GM18907 (cell line): ENCODE results near the gene MAP2K4.

Experiments
- ATAC-seq: cut with Tn5 transposase; IDR thresholded peaks from one replicate; pipeline ENCODE4 v1.9.1; 2021; ENCODE audit warnings: mild to moderate bottlenecking, moderate library complexity; ENCODE audit not compliant: unreplicated experiment

Gene MAP2K4

DNA sequence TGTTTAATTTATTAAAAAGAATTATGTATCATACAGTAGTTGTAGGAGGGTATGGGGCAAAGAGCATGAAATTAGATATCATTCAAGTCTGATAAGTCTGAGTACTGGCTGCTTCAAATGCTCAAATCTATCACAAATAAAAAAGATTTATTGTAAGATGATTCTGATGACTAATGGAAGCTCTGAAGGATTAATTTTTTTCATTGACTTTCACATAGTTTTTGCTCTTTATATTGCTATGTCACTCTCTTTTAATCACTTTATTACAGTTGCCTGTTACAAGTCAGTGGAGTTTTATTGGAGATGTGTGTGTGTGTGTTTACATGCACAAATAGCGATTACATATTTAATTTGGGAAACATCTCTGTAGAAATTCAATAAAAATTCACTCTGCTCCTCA, 15.0 kb downstream of the MAP2K4 start:
- ATAC-seq = no peak

DNA sequence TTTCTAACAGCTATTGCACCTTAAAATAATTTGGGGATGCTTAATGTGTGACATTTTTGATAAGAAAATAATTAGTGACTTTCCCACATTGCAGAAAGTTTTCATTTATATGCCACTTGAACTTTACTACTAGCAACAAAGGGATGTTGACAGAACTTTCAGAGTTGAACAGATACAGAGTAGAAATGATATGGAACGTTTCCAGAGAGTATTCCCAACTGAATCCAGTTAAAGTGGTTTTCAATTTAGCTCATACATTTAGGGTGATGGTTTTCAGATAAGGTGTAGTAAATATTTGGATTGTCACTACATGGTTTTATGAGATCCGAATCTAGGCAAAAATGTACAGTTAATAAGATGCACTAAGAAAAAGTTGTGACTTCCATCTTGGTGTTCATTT, 17.3 kb downstream of the MAP2K4 start:
- ATAC-seq = no peak

DNA sequence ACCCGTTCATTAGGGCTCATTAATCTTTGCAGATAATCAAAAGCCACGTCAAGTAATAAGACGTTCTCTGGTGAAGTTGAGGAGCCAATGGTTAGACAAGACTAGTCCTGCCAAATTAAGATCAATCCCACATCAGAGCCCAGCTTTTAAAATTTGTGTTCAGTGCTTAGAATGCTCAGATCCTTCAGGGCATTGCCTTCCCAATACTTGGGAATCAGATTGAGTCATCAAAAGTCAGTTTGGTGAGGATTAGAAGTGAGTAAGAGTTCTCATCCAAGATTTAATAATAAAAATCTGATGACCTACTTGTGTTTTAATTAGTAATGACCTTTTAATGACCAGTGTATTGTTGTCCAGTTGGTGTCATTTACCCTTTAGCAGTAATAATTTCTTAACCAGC, 19.8 kb downstream of the MAP2K4 start:
- ATAC-seq = no peak

DNA sequence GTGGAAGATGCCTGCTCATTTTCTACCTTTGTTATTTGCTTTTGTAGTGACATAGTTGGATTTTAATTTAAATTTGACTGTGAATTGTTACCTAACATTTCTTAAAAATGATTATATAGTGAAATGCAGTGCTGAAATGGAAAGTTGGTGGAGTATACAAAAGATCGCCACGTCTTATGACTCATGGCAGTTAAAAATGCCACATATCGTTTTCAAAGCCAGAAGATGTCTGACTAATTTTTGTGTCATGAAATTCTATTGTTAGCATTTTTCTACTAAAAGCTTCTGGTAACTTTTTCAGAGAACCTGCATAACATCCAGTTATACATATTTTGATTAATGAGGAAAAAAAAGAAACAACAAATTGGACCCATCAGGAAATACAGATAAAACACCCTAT, 20.6 kb downstream of the MAP2K4 start:
- ATAC-seq = no peak

GRCh38 chr17:12043702-12044101, 23.0 kb downstream of the MAP2K4 start:
- ATAC-seq = no peak

DNA sequence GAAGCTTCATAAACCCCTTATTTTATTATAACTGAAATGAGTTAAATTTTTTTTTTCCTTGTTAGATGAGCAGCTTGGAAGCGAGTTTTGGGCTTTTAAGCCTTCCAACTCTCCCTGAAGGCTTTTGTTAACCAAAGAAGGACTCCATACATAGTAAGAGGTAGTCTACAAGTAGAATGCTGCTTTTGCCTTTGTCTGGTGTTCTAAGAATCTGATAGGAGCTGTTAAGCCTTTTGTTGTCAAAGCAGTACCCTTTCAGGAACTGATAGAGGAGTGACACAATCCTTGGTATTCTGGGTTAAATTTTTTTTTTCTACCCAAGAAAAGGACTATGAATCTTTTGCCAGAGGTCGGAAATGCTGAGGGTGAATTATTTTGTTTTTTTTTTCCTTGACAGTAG, 26.1 kb downstream of the MAP2K4 start:
- no peak for ATAC-seq

- no peak for ATAC-seq
Observed at GRCh38 chr17:12047681-12048376, 27.2 kb downstream of the MAP2K4 start.

GRCh38 chr17:12048843-12049473, 28.3 kb downstream of the MAP2K4 start:
- no peak for ATAC-seq

- ATAC-seq = no peak
Observed at GRCh38 chr17:12050646-12051225, 30.1 kb downstream of the MAP2K4 start.

- no peak for ATAC-seq
Observed at GRCh38 chr17:12053552-12053951, 32.9 kb downstream of the MAP2K4 start.

DNA sequence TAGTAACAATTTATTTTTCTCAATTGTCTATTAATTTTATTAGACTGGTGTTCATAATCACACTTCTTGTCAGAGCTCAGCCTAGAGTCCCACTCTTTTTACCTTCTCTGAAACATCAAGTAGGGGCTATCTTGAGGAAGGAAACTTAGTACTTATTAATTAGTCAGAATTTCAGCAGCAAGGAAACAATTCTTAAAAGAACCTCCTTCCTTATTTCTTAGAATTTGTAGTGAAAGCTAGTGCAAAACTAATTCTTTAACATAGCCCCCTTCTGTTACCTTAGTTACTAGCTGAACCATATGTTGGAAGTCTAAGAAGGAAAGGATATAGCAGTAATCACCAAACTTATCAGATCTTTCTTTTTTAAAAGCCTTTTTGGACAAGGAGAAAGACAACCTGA, 35.2 kb downstream of the MAP2K4 start:
- no peak for ATAC-seq

- no peak for ATAC-seq
Observed at GRCh38 chr17:12057520-12057919, 36.8 kb downstream of the MAP2K4 start.

GRCh38 chr17:12058535-12058934, 37.9 kb downstream of the MAP2K4 start:
- no peak for ATAC-seq

GRCh38 chr17:12062249-12062648, 41.6 kb downstream of the MAP2K4 start:
- no peak for ATAC-seq

DNA sequence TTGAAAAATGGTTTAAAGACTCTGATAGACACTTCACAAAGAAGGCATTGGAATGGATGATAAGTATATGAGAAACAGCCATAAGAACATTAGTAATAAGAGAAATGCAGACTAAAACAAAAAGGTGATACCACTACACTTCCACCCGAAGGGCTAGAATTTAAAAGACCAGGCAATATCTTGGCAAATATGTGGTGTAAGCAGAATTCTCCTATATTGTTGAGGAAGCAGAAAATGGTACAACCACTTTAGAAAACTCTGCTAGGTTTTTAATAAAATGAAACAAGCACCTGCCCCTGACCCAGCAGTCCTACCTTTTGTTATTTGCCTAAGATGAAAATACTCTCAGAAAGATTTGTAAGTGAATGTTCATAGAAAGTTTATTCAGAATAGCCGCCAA, 43.7 kb downstream of the MAP2K4 start:
- ATAC-seq = no peak

DNA sequence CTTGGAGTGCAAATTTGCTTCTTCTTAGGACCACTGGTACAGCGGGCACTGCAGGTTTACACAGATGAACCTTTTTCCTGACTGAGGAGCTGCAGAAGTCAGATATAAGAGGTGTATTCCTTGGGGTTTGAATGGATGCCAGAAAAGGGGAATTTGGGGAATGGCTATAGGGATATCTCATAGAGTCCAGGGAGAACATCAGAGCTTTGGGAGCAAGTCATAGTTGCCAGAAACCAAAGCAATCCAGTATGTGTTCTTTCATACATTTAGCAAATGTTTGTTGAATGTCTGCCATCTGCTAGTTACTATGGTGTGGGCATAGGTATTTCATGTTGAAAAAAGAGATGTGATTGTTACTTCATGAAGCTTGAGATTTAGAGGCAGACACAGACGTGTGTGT, 46.8 kb downstream of the MAP2K4 start:
- ATAC-seq = no peak

GRCh38 chr17:12068946-12069345, 48.3 kb downstream of the MAP2K4 start:
- ATAC-seq = no peak

DNA sequence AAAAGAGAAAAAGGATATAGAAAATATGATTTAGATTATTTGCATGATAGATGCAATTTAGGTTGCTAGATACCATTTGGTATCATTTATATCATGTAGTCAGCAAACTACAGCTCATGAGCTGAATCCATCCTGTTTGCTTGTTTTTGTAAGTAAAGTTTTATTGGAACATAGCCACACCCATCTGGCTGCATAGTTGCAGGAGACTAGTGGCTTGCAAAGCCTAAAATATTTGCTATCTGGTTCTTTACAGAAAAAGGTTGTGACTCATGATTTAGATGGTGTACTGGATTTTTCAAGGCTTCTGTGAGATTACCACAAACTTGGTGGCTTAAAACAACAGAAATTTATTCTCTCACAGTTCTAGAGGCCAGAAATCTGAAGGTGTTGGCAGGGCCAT, 49.9 kb downstream of the MAP2K4 start:
- no peak for ATAC-seq

DNA sequence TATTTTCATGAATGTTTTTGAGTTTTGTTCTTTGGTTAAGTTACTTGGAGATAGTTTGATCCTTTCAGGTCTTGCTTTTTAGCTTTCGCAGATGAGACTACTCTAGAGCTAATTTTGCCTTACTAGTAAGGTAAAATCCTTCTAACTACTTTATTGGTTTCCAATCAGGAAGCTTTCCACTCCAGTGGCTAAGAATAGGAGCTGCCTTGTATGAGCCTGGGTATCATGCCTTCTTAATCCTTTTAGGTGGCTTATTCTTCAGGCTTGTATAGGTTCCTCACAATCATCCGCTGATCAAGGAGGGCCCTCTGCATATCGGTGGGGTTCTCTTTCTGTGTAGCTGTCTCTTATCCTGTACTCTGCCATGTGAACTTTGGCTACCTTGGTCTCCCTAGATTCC, 53.7 kb downstream of the MAP2K4 start:
- ATAC-seq = no peak

DNA sequence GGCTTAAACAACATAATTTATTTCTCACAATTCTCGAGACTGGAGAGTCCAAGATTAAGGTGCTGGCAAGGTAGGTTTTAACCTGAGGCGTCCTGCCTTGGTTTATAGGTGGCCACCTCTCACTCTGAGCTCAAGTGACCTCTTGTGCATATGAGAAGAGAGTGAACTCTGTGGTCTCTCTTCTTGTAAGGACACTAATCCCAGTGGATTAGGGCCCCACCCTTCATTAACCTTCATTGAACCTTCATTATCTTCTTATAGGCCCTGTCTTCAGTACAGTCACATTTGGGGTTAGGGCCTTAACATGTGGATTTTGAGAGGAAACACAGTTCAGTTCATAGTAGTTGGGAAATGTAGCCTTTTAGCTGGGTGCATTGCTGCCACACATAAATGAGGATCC, 57.1 kb downstream of the MAP2K4 start:
- no peak for ATAC-seq

DNA sequence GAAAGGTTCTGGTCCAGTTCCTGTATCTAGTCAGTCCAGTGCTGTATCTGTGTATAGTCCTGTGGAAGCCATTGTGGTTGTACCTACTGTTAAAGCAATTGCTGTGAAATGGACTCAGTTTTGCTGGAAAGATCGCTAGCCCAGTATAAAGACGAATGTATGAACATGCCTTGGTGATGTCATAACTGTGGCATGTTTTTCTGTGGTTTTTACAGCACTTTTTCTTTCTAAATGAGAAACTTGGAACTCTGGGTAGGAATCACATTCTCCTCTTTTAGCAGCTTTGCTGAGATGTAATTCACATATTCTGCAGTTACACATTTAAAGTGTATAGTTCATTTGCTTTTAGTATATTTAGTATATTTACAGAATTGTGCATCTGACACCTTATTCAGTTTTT, 58.1 kb downstream of the MAP2K4 start:
- no peak for ATAC-seq

DNA sequence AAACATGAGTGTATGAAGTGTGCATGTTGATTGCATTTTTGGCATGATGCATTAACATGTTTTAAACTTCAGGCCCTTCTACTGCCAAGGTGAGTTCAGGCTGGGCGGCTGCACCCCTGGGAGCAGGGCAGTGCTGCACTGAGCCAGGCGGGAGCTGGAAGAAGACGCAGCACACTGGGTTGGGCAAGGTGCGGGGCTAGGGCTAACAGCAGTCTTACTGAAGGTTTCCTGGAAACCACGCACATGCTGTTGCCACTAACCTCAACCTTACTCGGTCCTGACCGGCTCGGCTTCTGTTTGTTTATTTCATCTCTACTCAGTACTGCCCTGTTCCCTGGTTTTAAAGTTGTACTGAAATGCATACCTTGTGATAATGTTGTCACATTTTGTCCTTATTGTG, 61.0 kb downstream of the MAP2K4 start:
- ATAC-seq = no peak
